Stimulated activated CD8-positive, alpha-beta memory T cell treated with anti-CD3 and anti-CD28 coated beads, Interleukin-7, amount 100 ng/mL, for 24 hours (primary cell): Measurements from ENCODE around the gene PKLR.
"Not testable (repeated sequence)": the region's sequence is repeated elsewhere in the genome, so short reads cannot be mapped to it uniquely, and the experiment has no call there.

Source experiments
- DNase-seq: peaks from one replicate; pipeline ENCODE4 v3.0.0-alpha.2; 2020; ENCODE audit warnings: low read depth

The PKLR gene

DNA sequence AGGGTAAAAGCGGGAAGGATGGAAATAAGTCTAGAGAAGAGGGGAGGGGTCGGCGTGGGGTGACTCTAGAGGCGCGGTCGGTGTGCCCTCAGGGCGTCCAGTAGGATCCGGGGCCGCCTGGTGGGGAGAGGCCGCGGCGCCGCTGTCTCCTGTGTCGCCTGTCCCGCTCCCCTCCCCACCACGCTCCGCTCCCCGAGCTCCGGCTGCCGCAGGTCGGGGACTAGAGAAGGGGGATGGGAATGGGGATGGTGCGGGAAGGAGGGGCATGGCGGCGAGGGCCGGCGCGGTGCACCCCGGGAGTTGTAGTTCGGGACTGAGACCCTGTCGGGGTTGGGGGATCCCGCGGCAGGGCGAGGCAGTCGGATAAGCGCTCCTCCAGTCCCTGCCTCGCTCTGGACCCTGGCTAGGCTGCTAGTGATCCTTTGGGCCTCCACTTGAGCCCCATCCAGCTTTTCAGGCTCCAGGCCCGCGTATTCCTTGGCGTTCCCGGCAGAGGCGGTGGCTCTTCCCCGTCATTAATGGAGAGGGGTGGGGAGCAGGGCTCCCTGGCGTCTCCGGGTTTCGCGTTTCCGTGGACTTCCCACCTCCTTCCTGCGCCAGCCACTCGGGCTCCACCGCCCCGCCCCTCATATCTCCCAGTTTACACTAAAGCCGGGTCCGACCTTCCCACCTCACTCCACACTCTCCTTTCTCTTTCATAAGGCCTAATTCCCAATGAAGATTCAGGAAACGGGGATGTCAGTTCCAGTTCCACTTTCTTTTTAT lies 45.8 kb downstream of the PKLR start, which contains the start of gene ENTREP3:
Gene ENTREP3 (minus strand): TSS at position 241 of the 765 bp plus-strand sequence. CDS start 606 bp downstream, outside the sequence.
- DNase-seq = peak; percentile 54

DNA sequence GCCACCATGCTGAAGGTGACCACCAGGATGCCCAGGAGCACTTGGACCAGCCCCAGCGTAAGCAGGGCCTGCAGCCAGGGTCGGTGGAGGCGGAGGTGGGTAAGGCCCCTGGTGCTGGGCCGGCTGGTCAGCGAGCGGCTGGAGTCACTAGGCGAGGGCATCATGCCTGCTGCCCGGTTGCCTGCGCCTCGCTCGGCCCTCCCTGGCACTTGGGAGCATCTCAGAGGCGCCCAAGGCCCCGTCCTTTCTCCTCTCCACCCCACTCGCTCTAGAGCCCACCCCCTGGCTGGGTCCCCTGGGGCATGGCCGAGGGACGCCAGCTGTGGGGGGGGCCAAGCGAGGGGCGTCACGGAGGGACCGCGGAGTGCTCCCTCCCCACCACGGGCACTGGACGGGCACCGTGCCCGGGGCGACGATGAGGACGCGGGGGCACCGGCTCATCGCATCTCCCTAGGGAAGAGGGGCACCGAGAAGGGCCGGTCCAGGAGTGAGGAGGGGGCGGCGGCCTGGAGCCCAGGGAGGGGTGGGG lies 46.5 kb downstream of the PKLR start:
- DNase-seq = no peak

DNA sequence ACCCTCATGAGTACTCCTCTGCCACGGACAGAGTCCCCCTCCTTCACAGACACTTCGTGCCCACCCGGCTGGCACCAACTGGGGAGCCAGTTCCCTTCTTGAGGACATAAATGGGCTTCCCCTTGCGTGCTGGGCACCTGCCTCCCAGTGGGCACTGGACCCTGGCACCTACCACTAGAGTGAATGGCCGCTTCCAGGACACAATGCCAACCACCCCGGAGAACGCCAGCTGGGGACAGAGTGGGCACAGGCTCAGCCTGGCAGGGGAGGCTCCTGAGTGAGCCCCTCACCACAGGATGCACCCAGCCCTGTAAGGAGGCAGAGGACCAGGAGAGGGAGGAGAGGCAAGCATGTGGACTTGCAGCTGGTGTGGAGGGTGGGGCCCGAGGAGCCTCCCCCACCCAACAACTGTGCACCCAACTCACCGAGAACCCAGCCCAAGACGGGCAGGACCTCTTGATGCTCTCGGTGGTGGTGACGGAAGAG lies 47.0 kb downstream of the PKLR start:
- no peak for DNase-seq

DNA sequence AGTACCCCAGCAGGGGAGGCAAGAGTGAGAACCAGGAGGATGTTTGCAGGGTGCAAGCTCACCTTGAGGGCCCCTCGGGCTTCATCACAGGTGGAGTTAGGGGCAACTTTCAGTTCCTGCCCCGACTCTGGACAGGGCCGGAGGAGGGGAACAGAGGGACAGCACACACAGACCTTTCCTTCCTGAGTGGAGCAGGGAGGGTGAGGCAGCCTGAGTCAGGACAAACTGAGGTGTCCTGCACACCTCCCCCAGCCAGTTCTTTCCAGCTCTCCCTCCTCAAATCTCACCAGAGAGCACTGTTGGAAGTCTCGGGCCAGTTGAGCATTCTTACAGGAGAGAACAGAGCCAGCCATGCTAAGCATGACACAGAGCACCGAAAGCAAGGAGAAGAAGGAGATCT lies 47.4 kb downstream of the PKLR start:
- DNase-seq = no peak

DNA sequence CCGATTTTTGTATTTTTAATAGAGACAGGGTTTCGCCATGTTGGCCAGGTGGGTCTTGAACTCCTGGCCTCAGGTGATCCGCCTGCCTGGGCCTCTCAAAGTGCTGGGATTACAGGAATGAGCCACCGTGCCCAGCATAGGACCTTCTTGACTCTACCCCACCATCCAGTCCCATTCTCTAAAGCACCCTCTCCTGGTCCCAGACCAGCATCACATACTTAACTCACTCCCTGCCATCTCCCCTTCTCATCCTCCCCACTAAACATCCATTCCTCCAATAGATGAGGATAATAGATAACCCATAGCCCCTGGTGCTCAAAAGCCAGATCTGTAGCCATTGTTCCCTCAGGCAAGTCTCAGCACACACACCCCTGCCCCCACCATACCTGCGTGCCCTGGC lies 48.0 kb downstream of the PKLR start:
- no peak for DNase-seq

DNA sequence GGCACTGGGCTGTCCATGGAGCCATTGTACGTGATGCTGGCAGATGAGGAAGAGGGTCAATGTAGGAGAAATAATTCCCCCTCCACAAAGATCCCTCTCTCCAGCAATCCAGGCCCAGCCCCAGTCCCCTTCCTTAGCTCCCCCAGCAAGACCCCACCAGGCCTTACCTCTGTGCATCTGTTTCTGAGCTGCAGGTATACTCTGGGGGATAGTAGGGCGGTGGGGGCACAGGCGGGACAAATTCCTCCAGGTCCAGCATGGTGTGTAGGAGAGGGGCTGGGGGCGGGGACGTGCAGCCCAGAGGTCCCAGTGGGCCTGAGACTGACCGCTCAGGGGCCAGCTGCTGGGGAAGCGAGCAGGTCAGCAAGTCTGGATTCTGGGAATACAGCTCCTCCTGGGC lies 49.7 kb downstream of the PKLR start:
- no peak for DNase-seq

DNA sequence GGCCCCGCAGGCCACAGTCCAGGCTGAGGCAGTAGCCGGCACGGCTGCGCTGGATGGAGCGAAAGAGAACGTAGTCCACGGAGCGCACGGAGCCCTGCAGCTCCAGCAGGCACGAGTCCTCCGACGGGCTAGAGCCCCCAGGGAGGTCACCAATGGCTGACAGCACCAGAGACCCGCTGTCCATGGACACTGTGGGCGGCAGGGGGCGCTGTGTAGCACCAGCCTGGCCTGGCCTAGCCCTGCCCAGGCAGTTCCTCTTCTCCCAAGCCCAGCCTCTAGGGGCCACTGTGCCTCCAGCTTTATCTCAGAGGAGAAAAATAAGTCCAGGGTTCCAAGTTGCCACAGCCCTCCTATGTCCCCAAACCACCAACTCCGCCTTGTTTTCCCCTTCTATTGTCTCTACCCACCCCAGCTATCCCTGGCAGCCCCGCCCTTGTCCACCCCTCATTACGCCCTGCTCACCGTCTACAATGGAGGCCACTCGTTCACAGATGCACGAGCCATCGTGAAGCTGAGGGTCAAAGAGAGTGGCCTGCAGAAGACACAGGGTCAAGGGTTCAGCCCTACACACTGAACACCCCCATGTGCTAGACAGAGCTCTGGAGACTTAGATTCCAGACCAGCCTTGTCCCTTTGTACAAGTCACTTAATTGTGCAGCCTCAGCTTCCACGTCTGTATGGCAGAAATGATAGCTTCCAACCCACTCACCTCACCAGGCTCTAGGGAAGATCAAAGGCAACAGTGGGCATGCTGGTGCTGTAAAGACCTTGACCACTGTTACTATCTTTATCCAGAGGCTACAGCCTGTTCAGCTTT lies 50.4 kb downstream of the PKLR start:
- DNase-seq = peak; percentile 93

DNA sequence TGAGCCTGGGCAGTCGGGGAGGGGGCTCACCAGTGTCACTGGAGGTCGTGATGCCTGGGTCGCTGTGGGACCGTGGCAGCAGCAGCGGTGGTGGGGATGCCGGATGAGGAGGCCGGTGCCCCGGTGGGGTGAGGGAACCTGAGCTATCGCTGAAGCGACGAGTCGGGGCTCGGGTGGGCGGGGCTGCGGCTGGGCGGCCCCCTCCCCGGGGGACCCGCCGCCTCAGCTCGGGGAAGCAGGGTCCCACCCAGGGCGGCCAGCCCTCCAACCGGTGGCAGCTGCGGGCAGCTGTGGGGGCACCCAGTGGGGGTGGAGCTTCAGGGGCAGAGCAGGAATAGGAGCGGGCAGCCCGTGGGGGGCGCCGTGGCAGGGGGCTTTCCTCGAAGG lies 51.0 kb downstream of the PKLR start:
- DNase-seq = no peak

DNA sequence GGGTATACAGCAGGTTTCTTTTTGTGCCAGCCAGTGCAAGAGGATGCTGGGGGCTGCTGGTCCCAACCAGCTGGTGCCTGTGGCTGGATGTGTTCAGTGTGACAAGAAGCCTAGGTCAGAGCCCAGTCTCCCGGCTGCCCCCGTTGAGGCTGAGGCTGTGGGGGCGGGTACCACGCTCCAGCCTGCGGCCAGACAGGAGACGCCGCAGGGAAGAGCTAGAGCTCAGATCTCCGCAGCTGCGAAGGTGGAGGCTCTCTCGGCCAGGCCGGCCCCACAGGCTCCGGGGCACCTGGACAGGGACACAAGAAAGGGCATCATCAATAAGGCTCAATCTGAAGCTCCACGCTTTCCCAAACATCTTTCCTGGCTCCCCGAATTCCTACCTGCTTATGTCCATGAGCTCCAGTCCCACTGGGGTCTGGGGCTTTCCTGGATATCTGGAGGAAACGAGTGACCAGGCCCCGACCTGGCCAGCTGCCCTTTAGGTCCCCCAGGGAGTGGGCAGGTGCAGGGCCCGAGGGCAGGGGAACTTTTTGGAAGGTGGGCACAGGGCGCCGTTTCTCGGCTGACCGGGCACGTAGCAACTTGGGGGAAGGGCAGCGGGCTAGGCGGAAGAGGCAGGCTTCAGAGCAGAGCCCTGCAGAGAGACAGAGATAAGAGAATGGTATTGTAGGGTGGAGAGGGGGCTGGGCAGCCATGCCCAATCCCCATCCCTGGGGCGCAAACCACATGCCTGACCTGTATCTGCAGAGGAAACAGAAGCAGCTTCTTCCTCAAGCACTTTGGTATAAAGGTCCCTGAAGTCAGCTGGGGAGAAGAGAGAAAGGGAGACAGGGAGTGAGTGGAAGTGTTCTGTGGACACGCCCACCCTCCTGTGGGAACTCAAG lies 53.3 kb downstream of the PKLR start:
- DNase-seq = no peak

DNA sequence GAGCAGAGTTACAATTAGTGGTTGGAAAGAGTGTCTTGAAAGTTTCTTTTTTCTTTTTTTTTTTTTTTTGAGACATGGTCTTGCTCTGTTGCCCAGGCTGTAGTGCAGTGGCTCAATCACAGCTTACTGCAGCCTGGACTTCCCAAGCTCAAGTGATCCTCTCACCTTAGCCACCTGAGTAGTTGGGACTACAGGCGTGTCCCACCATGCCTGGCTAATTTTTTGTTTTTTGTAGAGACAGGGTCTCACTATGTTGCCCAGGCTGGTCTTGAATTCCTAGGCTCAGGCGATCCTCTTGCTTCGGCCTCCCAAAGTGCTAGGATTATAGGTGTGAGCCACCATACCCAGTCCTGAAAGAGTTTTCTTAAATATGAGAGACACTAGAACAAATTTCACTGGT lies 54.4 kb downstream of the PKLR start:
- not testable (repeated sequence) for DNase-seq

DNA sequence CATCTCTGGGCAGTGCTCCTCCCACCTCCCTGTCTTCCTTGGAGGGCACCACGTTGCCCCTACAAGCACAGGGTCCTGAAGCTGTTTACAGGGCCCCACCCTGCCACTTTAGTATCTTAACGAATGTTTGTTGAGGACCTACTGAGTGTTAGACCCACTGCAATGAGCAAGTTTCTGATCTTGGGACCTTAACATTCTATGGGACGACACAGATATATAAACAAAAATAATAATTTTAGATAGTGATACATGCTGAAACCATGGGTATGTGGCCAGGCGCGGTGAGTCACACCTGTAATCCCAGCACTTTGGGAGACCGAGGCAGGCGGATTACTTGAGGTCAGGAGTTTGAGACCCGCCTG lies 56.1 kb downstream of the PKLR start:
- no peak for DNase-seq

DNA sequence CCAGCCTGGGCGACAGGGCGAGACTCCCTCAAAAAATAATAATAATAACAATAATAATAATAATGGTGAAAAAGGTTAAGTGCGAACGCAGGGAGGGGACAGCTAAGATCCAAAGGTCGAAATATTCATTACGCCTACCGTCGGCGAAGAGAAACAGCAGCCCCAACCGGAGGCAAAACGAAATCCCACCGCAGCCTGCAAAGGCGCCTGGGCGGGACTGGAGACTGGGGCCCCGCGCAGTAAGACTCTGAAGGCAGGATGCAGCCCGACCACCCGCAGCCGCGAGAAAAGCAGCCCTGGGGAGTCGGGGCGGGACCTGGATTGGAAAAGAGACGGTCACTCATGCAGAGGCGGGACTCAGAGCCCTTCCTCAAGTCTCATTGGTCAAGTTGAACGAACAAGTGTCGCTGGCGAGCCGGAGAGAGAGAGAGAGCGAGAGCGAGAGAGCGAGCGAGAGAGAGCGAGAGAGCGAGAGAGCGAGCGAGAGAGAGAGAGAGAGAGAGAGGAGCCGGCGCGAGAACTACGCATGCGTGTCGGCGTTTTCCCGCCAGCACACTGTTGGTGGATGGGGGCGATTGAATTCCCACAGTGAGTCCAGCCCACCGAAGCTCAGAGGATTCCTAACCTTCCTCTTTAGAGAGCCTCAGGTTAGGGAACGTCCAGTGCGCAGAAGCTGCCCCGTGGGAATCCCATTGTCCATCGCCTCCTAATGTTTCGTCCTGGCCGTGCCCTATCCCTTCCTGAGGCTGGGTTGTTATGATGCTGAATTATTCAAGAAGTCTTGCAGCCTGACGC lies 56.7 kb downstream of the PKLR start:
- peak; percentile 94 for DNase-seq

DNA sequence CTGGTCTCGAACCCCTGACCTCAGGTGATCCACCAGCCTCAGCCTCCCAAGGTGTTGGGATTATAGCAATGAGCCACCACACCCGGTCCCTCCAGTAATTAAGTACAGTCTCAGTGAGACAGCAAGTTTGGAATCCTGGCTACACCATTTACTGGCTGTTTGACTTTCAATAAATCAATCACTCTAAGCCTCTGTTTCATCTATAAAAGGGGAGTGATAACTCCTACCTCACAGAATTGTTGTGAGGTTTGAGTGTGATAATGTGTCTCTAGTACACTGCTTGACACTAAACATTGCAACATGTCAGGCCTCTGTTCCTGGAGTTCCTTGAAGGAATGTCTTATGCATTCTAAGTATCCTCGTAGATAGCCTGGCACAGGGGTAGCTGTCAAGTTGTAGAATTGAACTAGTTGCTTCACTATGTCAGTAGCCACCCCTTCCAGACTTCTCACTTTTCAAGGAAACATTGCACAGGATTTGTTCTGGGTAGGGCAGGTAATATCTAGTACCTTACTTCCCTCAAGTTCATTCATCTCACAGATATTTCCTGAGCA lies 58.4 kb downstream of the PKLR start:
- no peak for DNase-seq

DNA sequence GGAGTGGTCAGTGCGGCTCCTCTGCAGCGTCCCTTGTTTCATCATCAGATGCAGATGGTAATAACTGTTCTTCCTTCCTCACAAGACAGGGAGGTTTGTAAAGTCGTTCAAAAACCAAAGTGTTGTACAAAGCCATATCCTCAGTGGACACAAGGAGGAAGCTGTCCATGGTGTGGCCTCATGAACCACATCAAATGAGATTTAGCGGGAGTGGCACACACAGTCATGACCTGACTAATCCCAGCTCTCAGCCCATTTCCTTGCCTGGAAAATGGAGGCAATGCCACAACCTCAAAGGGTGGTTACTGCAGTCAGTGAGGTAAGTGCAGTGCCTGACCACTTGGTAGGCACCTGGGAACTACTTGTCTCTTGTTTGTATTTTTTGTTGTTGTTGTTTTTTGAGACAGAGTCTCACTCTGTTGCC lies 59.4 kb downstream of the PKLR start:
- no peak for DNase-seq

DNA sequence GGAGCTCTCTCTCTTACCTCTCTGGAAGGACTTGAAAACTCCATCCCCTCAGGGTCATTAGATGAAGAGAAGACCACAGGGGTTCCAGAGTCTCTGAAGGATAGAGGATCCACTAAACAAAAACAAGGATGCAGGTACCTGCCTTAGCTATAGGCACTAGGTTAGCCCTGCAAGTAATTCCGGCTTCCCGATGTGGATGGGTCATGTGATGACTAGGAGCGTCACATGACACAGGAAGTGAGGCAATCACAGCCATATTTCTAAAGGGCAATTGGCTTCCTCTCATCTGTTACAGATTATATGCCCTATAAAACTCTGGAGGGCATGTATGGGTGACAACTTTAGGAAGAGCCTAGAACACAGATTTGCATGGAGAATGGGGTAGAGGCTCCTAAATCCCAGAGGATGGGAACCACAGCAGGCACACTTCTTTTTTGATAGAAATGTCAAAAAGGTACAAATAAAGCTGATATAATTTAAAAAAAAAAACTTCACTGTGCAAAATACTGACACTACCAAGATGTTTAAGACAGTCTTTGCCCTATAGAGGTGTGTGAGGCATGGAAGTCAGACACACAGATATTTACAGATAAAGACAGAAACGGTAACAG lies 60.1 kb downstream of the PKLR start:
- DNase-seq = peak; percentile 29
